GM23338 (cell line): ENCODE measurements around the gene NRG3.

ENCODE experiments used
- STAT1 ChIP-seq: IDR thresholded peaks from one replicate; pipeline ENCODE4 v1.6.1; 2016; ENCODE audit warnings: antibody characterized with exemption; ENCODE audit not compliant: unreplicated experiment
- TF ChIP-seq, protein P1 (sequence below): fragments of 250-450 bp; sonication (Bioruptor Pico); IDR thresholded peaks from 2 replicates; pipeline ENCODE4 v1.5.0; 2020; ENCODE audit warnings: mild to moderate bottlenecking, moderate library complexity
- TF ChIP-seq, protein P2 (sequence below), 2 experiments: fragments of 200-600 bp in 1 of 2; sonication (generic) in 1 of 2; conservative IDR thresholded peaks; 2 replicates each; pipeline versions ENCODE4 v1.5.1 to v1.6.1; 2016 to 2017; ENCODE audit warnings: antibody characterized with exemption in 2 of 2, low read depth in 2 of 2, mild to moderate bottlenecking in 2 of 2, moderate library complexity in 1 of 2

DNA sequence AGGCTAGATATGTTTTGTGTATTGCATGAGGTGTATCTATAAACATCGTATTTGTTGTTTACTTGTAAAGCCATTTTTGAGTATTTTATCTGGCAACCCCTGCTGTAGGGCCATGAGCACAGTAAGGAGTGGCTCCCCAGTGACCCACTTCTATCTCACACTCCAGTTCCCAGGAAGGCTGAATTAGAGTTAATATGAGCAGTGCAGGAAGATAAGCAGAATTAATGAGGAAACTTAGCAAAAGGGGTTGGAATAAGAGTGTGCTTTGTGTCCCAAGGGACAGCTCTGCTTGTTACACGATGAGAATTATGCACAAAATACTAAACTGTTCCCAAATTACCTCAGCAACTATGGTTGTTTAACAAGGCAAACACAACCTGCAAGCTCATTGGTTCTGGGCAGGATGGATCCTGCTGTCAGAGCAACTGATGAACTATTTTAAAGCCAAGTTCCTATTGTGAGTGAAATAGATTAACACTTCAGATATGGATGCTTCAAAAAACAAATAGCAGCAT lies 1005.8 kb downstream of the NRG3 start:
- TF ChIP-seq, protein P1, sequence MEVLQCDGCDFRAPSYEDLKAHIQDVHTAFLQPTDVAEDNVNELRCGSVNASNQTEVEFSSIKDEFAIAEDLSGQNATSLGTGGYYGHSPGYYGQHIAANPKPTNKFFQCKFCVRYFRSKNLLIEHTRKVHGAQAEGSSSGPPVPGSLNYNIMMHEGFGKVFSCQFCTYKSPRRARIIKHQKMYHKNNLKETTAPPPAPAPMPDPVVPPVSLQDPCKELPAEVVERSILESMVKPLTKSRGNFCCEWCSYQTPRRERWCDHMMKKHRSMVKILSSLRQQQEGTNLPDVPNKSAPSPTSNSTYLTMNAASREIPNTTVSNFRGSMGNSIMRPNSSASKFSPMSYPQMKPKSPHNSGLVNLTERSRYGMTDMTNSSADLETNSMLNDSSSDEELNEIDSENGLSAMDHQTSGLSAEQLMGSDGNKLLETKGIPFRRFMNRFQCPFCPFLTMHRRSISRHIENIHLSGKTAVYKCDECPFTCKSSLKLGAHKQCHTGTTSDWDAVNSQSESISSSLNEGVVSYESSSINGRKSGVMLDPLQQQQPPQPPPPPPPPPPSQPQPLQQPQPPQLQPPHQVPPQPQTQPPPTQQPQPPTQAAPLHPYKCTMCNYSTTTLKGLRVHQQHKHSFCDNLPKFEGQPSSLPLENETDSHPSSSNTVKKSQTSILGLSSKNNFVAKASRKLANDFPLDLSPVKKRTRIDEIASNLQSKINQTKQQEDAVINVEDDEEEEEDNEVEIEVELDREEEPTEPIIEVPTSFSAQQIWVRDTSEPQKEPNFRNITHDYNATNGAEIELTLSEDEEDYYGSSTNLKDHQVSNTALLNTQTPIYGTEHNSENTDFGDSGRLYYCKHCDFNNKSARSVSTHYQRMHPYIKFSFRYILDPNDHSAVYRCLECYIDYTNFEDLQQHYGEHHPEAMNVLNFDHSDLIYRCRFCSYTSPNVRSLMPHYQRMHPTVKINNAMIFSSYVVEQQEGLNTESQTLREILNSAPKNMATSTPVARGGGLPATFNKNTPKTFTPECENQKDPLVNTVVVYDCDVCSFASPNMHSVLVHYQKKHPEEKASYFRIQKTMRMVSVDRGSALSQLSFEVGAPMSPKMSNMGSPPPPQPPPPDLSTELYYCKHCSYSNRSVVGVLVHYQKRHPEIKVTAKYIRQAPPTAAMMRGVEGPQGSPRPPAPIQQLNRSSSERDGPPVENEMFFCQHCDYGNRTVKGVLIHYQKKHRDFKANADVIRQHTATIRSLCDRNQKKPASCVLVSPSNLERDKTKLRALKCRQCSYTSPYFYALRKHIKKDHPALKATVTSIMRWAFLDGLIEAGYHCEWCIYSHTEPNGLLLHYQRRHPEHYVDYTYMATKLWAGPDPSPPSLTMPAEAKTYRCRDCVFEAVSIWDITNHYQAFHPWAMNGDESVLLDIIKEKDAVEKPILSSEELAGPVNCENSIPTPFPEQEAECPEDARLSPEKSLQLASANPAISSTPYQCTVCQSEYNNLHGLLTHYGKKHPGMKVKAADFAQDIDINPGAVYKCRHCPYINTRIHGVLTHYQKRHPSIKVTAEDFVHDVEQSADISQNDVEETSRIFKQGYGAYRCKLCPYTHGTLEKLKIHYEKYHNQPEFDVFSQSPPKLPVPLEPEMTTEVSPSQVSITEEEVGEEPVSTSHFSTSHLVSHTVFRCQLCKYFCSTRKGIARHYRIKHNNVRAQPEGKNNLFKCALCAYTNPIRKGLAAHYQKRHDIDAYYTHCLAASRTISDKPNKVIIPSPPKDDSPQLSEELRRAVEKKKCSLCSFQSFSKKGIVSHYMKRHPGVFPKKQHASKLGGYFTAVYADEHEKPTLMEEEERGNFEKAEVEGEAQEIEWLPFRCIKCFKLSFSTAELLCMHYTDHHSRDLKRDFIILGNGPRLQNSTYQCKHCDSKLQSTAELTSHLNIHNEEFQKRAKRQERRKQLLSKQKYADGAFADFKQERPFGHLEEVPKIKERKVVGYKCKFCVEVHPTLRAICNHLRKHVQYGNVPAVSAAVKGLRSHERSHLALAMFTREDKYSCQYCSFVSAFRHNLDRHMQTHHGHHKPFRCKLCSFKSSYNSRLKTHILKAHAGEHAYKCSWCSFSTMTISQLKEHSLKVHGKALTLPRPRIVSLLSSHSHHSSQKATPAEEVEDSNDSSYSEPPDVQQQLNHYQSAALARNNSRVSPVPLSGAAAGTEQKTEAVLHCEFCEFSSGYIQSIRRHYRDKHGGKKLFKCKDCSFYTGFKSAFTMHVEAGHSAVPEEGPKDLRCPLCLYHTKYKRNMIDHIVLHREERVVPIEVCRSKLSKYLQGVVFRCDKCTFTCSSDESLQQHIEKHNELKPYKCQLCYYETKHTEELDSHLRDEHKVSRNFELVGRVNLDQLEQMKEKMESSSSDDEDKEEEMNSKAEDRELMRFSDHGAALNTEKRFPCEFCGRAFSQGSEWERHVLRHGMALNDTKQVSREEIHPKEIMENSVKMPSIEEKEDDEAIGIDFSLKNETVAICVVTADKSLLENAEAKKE = no peak
- TF ChIP-seq, protein P2, sequence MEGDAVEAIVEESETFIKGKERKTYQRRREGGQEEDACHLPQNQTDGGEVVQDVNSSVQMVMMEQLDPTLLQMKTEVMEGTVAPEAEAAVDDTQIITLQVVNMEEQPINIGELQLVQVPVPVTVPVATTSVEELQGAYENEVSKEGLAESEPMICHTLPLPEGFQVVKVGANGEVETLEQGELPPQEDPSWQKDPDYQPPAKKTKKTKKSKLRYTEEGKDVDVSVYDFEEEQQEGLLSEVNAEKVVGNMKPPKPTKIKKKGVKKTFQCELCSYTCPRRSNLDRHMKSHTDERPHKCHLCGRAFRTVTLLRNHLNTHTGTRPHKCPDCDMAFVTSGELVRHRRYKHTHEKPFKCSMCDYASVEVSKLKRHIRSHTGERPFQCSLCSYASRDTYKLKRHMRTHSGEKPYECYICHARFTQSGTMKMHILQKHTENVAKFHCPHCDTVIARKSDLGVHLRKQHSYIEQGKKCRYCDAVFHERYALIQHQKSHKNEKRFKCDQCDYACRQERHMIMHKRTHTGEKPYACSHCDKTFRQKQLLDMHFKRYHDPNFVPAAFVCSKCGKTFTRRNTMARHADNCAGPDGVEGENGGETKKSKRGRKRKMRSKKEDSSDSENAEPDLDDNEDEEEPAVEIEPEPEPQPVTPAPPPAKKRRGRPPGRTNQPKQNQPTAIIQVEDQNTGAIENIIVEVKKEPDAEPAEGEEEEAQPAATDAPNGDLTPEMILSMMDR (conservative IDR thresholded peaks at IDR 0.05; ENCODE audit: low read depth in 2 of 2) = no peak
- TF ChIP-seq STAT1 = no peak
